Adrenal gland (tissue), 12 donors: ENCODE measurements around the gene CDKN2B. TPM values are rescaled to one million over a fixed set of nuclear protein-coding genes. Genes with fewer than 3 reads are reported as not detected.

Experiments
- DNase-seq, 7 donors: peaks; one replicate each; pipeline ENCODE4 v3.0.0-alpha.2; 2019 to 2020
- H3K27ac ChIP-seq, 5 donors: fragments of 200-600 bp; sonication (generic) in 4 of 5; 1 replicate in 3 of 5; 2 replicates in 2 of 5; pipeline versions ENCODE4 v1.5.1 to v1.8.0; 2016 to 2020; ENCODE audit warnings: mild to moderate bottlenecking in 1 of 5
- H3K27me3 ChIP-seq: fragments of 200-600 bp; 2 replicates; pipeline ENCODE4 v1.8.0; 2021
- H3K36me3 ChIP-seq, 2 donors: fragments of 200-600 bp; replicated peaks in 1 of 2; 1 replicate in 1 of 2; 2 replicates in 1 of 2; pipeline versions ENCODE4 v1.5.1 to v1.8.0; 2018 to 2022
- H3K4me1 ChIP-seq, 2 donors: fragments of 200-600 bp; replicated peaks in 1 of 2; 1 replicate in 1 of 2; 2 replicates in 1 of 2; pipeline versions ENCODE4 v1.5.1 to v1.8.0; 2018 to 2021
- H3K4me3 ChIP-seq, 4 donors: fragments of 200-600 bp; sonication (generic) in 3 of 4; one replicate each; pipeline ENCODE4 v1.5.1; 2016 to 2018
- H3K9me3 ChIP-seq, 3 donors: fragments of 200-600 bp; sonication (generic) in 1 of 3; replicated peaks in 1 of 3; 1 replicate in 2 of 3; 2 replicates in 1 of 3; pipeline versions ENCODE4 v1.5.1 to v1.8.0; 2016 to 2021
- CTCF ChIP-seq, 6 experiments: fragments of 450-650 bp in 4 of 6; fragments of 200-600 bp in 2 of 6; sonication (generic) in 1 of 6; IDR thresholded peaks; 1 replicate in 5 of 6; 2 replicates in 1 of 6; pipeline versions ENCODE4 v1.5.1 to v1.8.0; 2016 to 2021; ENCODE audit warnings: antibody characterized with exemption in 6 of 6, mild to moderate bottlenecking in 2 of 6, moderate library complexity in 1 of 6
- POLR2A ChIP-seq, 2 donors: fragments of 450-650 bp; IDR thresholded peaks; one replicate each; pipeline ENCODE4 v1.6.1; 2017; ENCODE audit warnings: antibody characterized with exemption in 2 of 2, mild to moderate bottlenecking in 2 of 2, moderate library complexity in 1 of 2
- WGBS, 4 donors: extraction: QIAGEN DNeasy Blood & Tissue Kit in 2 of 4; methylation state at CpG; one replicate each; pipeline versions ENCODE4 v1.1.5 to v1.1.7; 2013 to 2017; 5-methylcytosine and 5-hydroxymethylcytosine counted together
- intact Hi-C, 2 donors: fragments of 100-400 bp; cut with DNase I; formaldehyde crosslinking; loops; one replicate each; pipeline versions ENCODE4 v1.14.1 to v1.15.0; 2022 to 2023
- polyA plus RNA-seq, 3 donors: library from polyadenylated mRNA; stranded (reverse); fragments of 200-250 nt in 2 of 3; fragments of 350-450 nt in 1 of 3; fragmentation: Illumina TruSeq in 1 of 3; extraction: RNeasy Lipid Tissue Mini Kit (QIAGEN cat#74804) in 1 of 3; gene quantifications; one replicate each; pipeline ENCODE4 v1.2.3, GENCODE V29; 2013 to 2014
- total RNA-seq, 9 donors: library from RNA; depleted of rRNA in 4 of 9; stranded (reverse); fragments of >200 nt in 4 of 9; fragments of 120-200 nt in 1 of 9; fragmentation: NEBNext Ultra II Directional in 1 of 9; extraction: Animal tissue kit (Norgen Biotek cat#: 25700) in 1 of 9; gene quantifications; one replicate each; pipeline versions ENCODE4 v1.1.0 to v1.2.4, GENCODE V29; 2013 to 2023
- donor health status: healthy with polysubstance abuse.
- donor health status: Bipolar disorder and iron deficiency.
- donor health status: DM: yes; HTN: yes; CAD: no.
- donor health status: DM: no; HTN: no; CAD: no.
- donor health status: DM: no; HTN: no; CAD: no.
- donor health status: DM: yes; HTN: yes; CAD: no.

Gene CDKN2B
- total and polyA plus RNA-seq, 12 donors, result 0.78 to 13.8 (median 4.7) TPM

- WGBS, 4 donors, result 13 to 16% (median 15%) methylated on average over 26 to 28 of the region's 28 CpGs
- Histone ChIP-seq H3K4me3 (no peak overlapping the region), H3K27ac (no peak overlapping the region), H3K9me3 (no peaks in the 10 kb centered on the region), H3K4me1 (peaks cover under 1 to 16% of the 10 kb centered on the region in 2 donors), H3K27me3 (peaks cover 96% of the 10 kb centered on the region), H3K36me3 (no peaks in the 10 kb centered on the region)
- no peak for DNase-seq
- no peak for TF ChIP-seq POLR2A (IDR thresholded peaks at IDR 0.05)
- TF ChIP-seq CTCF (IDR thresholded peaks at IDR 0.05), result no peak
- intact Hi-C loops, result no loop called here
Observed at GRCh38 chr9:21969011-21969940, 39.8 kb downstream of the CDKN2B start.

- WGBS, 4 donors, result 11 to 14% (median 12%) methylated on average over 18 to 41 of the region's 41 CpGs
- no peak for DNase-seq
- peaks cover 0 to 13% of the 10 kb centered on the region in 2 donors for H3K4me1 ChIP-seq
- no peak for TF ChIP-seq POLR2A (IDR thresholded peaks at IDR 0.05)
- no peak for TF ChIP-seq CTCF (IDR thresholded peaks at IDR 0.05)
- peaks cover 88% of the 10 kb centered on the region for H3K27me3 ChIP-seq
- intact Hi-C loops, result no loop called here
- H3K27ac ChIP-seq, result no peak overlapping the region
- H3K36me3 ChIP-seq, result no peaks in the 10 kb centered on the region
- H3K4me3 ChIP-seq, result no peak overlapping the region
- H3K9me3 ChIP-seq, result no peaks in the 10 kb centered on the region
Observed at GRCh38 chr9:21968331-21969010, 40.6 kb downstream of the CDKN2B start.

GRCh38 chr9:21967702-21968101, 41.4 kb downstream of the CDKN2B start:
- peaks cover 0 to 13% of the 10 kb centered on the region in 2 donors for H3K4me1 ChIP-seq
- DNase-seq, result no peak
- intact Hi-C loops, result no loop called here
- no peaks in the 10 kb centered on the region for H3K36me3 ChIP-seq
- H3K27ac ChIP-seq, result no peak overlapping the region
- 27 to 33% (median 32%) methylated on average over 10 of the region's 10 CpGs for WGBS, 4 donors
- no peaks in the 10 kb centered on the region for H3K9me3 ChIP-seq
- H3K27me3 ChIP-seq, result peaks cover 80% of the 10 kb centered on the region
- H3K4me3 ChIP-seq, result no peak overlapping the region
- TF ChIP-seq POLR2A (IDR thresholded peaks at IDR 0.05) (no peak), CTCF (IDR thresholded peaks at IDR 0.05) (no peak)

- no peak for DNase-seq
- intact Hi-C loops, result no loop called here
- no peaks in the 10 kb centered on the region for H3K36me3 ChIP-seq
- peaks cover 0 to 13% of the 10 kb centered on the region in 2 donors for H3K4me1 ChIP-seq
- H3K9me3 ChIP-seq, result no peaks in the 10 kb centered on the region
- H3K27ac ChIP-seq, result no peak overlapping the region
- WGBS, 4 donors, result 19 to 24% (median 19%) methylated on average over 18 to 19 of the region's 19 CpGs
- TF ChIP-seq CTCF (IDR thresholded peaks at IDR 0.05) (no peak), POLR2A (IDR thresholded peaks at IDR 0.05) (no peak)
- H3K27me3 ChIP-seq, result peaks cover 75% of the 10 kb centered on the region
- H3K4me3 ChIP-seq, result no peak overlapping the region
Observed at GRCh38 chr9:21967169-21967568, 41.9 kb downstream of the CDKN2B start.
